Activated CD4-positive, alpha-beta T cell treated with anti-CD3 and anti-CD28 coated beads, Interleukin-2, amount 10 ng/mL, durations not matched to agents 7 days and 5 days (primary cell): ENCODE data around the gene TSPAN2. TPM values are rescaled to one million over a fixed set of nuclear protein-coding genes. Genes with fewer than 3 reads are reported as not detected.

ENCODE experiments used
- CTCF ChIA-PET: fragments of 350-600 bp; sonication (Branson Sonifier 250); formaldehyde crosslinking; loops from one replicate; lab custom pipeline; 2021; ENCODE audit warnings: antibody characterized with exemption; lab: Charles Lee
- POLR2A ChIA-PET: fragments of 350-600 bp; sonication (Branson Sonifier 250); formaldehyde crosslinking; loops from one replicate; lab custom pipeline; 2021; ENCODE audit warnings: antibody characterized with exemption; lab: Charles Lee
- DNase-seq: peaks from one replicate; pipeline ENCODE4 v3.0.0-alpha.2; 2020
- H3K27ac Mint-ChIP-seq: one replicate; pipeline ENCODE4 v1.8.0; 2021; ENCODE audit warnings: mild to moderate bottlenecking, moderate library complexity, mixed read lengths
- H3K27me3 Mint-ChIP-seq: one replicate; pipeline ENCODE4 v1.8.0; 2021; ENCODE audit warnings: mixed read lengths
- H3K36me3 Mint-ChIP-seq: one replicate; pipeline ENCODE4 v1.8.0; 2021; ENCODE audit warnings: low read depth, mixed read lengths
- H3K4me1 Mint-ChIP-seq: one replicate; pipeline ENCODE4 v1.8.0; 2021; ENCODE audit warnings: mixed read lengths
- H3K4me3 Mint-ChIP-seq: one replicate; pipeline ENCODE4 v1.8.0; 2021; ENCODE audit warnings: mild to moderate bottlenecking, moderate library complexity, mixed read lengths
- H3K9me3 Mint-ChIP-seq: one replicate; pipeline ENCODE4 v1.8.0; 2021; ENCODE audit warnings: mixed read lengths
- total RNA-seq, 2 experiments: library from RNA; stranded (reverse); gene quantifications; one replicate each; pipeline ENCODE4 v1.2.3, GENCODE V29; 2021

The TSPAN2 gene
- total RNA-seq, 2 experiments from 2014 or later = 2.4 to 3.5 TPM

GRCh38 chr1:115127539-115127938, 38.2 kb upstream of the TSPAN2 start:
- no peak for DNase-seq
- H3K36me3 Mint-ChIP-seq = peaks cover 2% of the 10 kb centered on the region
- no peak overlapping the region for H3K27ac Mint-ChIP-seq
- no peaks in the 10 kb centered on the region for H3K4me1 Mint-ChIP-seq
- CTCF ChIA-PET = interaction anchor here (0.8 kb wide), 1 partner anchor 39 kb away, joined by 3 read pairs; no protein-coding TSS in a partner anchor
- POLR2A ChIA-PET = no interaction called here
- H3K4me3 Mint-ChIP-seq = no peak overlapping the region
- H3K9me3 Mint-ChIP-seq = peaks cover 8% of the 10 kb centered on the region
- H3K27me3 Mint-ChIP-seq = peaks cover 17% of the 10 kb centered on the region

GRCh38 chr1:115126516-115126915, 37.2 kb upstream of the TSPAN2 start:
- H3K4me1 Mint-ChIP-seq = no peaks in the 10 kb centered on the region
- H3K27ac Mint-ChIP-seq = no peak overlapping the region
- no peak overlapping the region for H3K4me3 Mint-ChIP-seq
- DNase-seq = no peak
- ChIA-PET CTCF (interaction anchor here (0.9 kb wide), 1 partner anchor 13 kb away, joined by 3 read pairs; no protein-coding TSS in a partner anchor), POLR2A (no interaction called here)
- peaks cover 11% of the 10 kb centered on the region for H3K9me3 Mint-ChIP-seq
- H3K36me3 Mint-ChIP-seq = peaks cover 2% of the 10 kb centered on the region
- H3K27me3 Mint-ChIP-seq = peaks cover 17% of the 10 kb centered on the region

- H3K27ac Mint-ChIP-seq = no peak overlapping the region
- no peaks in the 10 kb centered on the region for H3K4me1 Mint-ChIP-seq
- H3K27me3 Mint-ChIP-seq = peaks cover 31% of the 10 kb centered on the region
- peaks cover 3% of the 10 kb centered on the region for H3K36me3 Mint-ChIP-seq
- ChIA-PET POLR2A (no interaction called here), CTCF (interaction anchor here (1.2 kb wide), 1 partner anchor 13 kb away, joined by 4 read pairs; no protein-coding TSS in a partner anchor)
- peaks cover 21% of the 10 kb centered on the region for H3K9me3 Mint-ChIP-seq
- DNase-seq = no peak
- H3K4me3 Mint-ChIP-seq = no peak overlapping the region
These were observed 33.8 kb upstream of the TSPAN2 start for GRCh38 chr1:115123116-115123515.

- H3K4me3 Mint-ChIP-seq = no peak overlapping the region
- peaks cover 31% of the 10 kb centered on the region for H3K27me3 Mint-ChIP-seq
- H3K4me1 Mint-ChIP-seq = no peaks in the 10 kb centered on the region
- H3K27ac Mint-ChIP-seq = no peak overlapping the region
- H3K36me3 Mint-ChIP-seq = peaks cover 3% of the 10 kb centered on the region
- ChIA-PET POLR2A (no interaction called here), CTCF (no interaction called here)
- peaks cover 21% of the 10 kb centered on the region for H3K9me3 Mint-ChIP-seq
- no peak for DNase-seq
These were observed 32.5 kb upstream of the TSPAN2 start for GRCh38 chr1:115121793-115122192.

- Mint-ChIP-seq H3K27ac (no peak overlapping the region), H3K36me3 (peaks cover 3% of the 10 kb centered on the region), H3K9me3 (peaks cover 21% of the 10 kb centered on the region), H3K4me1 (no peaks in the 10 kb centered on the region), H3K4me3 (no peak overlapping the region), H3K27me3 (peaks cover 27% of the 10 kb centered on the region)
- DNase-seq = no peak
- ChIA-PET CTCF (no interaction called here), POLR2A (no interaction called here)
These were observed 31.0 kb upstream of the TSPAN2 start for GRCh38 chr1:115120296-115120695.

GRCh38 chr1:115118611-115119010, 29.3 kb upstream of the TSPAN2 start:
- H3K4me3 Mint-ChIP-seq = no peak overlapping the region
- H3K36me3 Mint-ChIP-seq = peaks cover 2% of the 10 kb centered on the region
- CTCF ChIA-PET = no interaction called here
- H3K27ac Mint-ChIP-seq = no peak overlapping the region
- no peak for DNase-seq
- H3K9me3 Mint-ChIP-seq = peaks cover 16% of the 10 kb centered on the region
- peaks cover 19% of the 10 kb centered on the region for H3K27me3 Mint-ChIP-seq
- POLR2A ChIA-PET = interaction anchor here (0.6 kb wide), 1 partner anchor 61 kb away, joined by 3 read pairs; no protein-coding TSS in a partner anchor
- no peaks in the 10 kb centered on the region for H3K4me1 Mint-ChIP-seq

GRCh38 chr1:115118086-115118485, 28.8 kb upstream of the TSPAN2 start:
- ChIA-PET CTCF (no interaction called here), POLR2A (interaction anchor here (0.6 kb wide), 1 partner anchor 61 kb away, joined by 3 read pairs; no protein-coding TSS in a partner anchor)
- Mint-ChIP-seq H3K27ac (no peak overlapping the region), H3K4me1 (no peaks in the 10 kb centered on the region), H3K4me3 (no peak overlapping the region), H3K9me3 (peaks cover 14% of the 10 kb centered on the region), H3K36me3 (peaks cover 2% of the 10 kb centered on the region), H3K27me3 (peaks cover 15% of the 10 kb centered on the region)
- no peak for DNase-seq

GRCh38 chr1:115117298-115117697, 28.0 kb upstream of the TSPAN2 start:
- CTCF ChIA-PET = no interaction called here
- H3K36me3 Mint-ChIP-seq = peaks cover 2% of the 10 kb centered on the region
- peaks cover 13% of the 10 kb centered on the region for H3K27me3 Mint-ChIP-seq
- POLR2A ChIA-PET = no interaction called here
- no peak for DNase-seq
- H3K4me1 Mint-ChIP-seq = peaks cover 5% of the 10 kb centered on the region
- peaks cover 12% of the 10 kb centered on the region for H3K9me3 Mint-ChIP-seq
- H3K27ac Mint-ChIP-seq = no peak overlapping the region
- H3K4me3 Mint-ChIP-seq = no peak overlapping the region

GRCh38 chr1:115116512-115116911, 27.2 kb upstream of the TSPAN2 start:
- no peak overlapping the region for H3K27ac Mint-ChIP-seq
- H3K4me3 Mint-ChIP-seq = no peak overlapping the region
- H3K9me3 Mint-ChIP-seq = peaks cover 10% of the 10 kb centered on the region
- ChIA-PET CTCF (no interaction called here), POLR2A (no interaction called here)
- DNase-seq = no peak
- peaks cover 2% of the 10 kb centered on the region for H3K36me3 Mint-ChIP-seq
- peaks cover 13% of the 10 kb centered on the region for H3K27me3 Mint-ChIP-seq
- peaks cover 6% of the 10 kb centered on the region for H3K4me1 Mint-ChIP-seq

- peaks cover 2% of the 10 kb centered on the region for H3K36me3 Mint-ChIP-seq
- ChIA-PET POLR2A (no interaction called here), CTCF (interaction anchor here (0.6 to 1.5 kb wide), 3 partner anchors 9 to 1209 kb away, joined by 3 to 4 read pairs (median 3); no protein-coding TSS in a partner anchor)
- no peak overlapping the region for H3K27ac Mint-ChIP-seq
- H3K9me3 Mint-ChIP-seq = peaks cover 6% of the 10 kb centered on the region
- H3K4me3 Mint-ChIP-seq = no peak overlapping the region
- peaks cover 10% of the 10 kb centered on the region for H3K27me3 Mint-ChIP-seq
- H3K4me1 Mint-ChIP-seq = peaks cover 6% of the 10 kb centered on the region
- DNase-seq = no peak
These were observed 26.3 kb upstream of the TSPAN2 start for GRCh38 chr1:115115521-115116161.

GRCh38 chr1:115114308-115114707, 25.0 kb upstream of the TSPAN2 start:
- H3K27ac Mint-ChIP-seq = no peak overlapping the region
- H3K27me3 Mint-ChIP-seq = peaks cover 3% of the 10 kb centered on the region
- CTCF ChIA-PET = interaction anchor here (1.3 to 1.9 kb wide), 2 partner anchors 10 to 15 kb away, joined by 3 to 6 read pairs; no protein-coding TSS in a partner anchor
- POLR2A ChIA-PET = no interaction called here
- peaks cover 6% of the 10 kb centered on the region for H3K4me1 Mint-ChIP-seq
- no peak for DNase-seq
- H3K9me3 Mint-ChIP-seq = no peaks in the 10 kb centered on the region
- no peaks in the 10 kb centered on the region for H3K36me3 Mint-ChIP-seq
- H3K4me3 Mint-ChIP-seq = no peak overlapping the region

GRCh38 chr1:115113766-115114165, 24.5 kb upstream of the TSPAN2 start:
- ChIA-PET POLR2A (interaction anchor here (0.5 kb wide), 1 partner anchor 127 kb away, joined by 11 read pairs; no protein-coding TSS in a partner anchor), CTCF (interaction anchor here (1.0 to 2.2 kb wide), 4 partner anchors 9 to 131 kb away, joined by 3 to 9 read pairs (median 4); no protein-coding TSS in a partner anchor)
- no peak for DNase-seq
- no peak overlapping the region for H3K4me3 Mint-ChIP-seq
- no peak overlapping the region for H3K27ac Mint-ChIP-seq
- no peaks in the 10 kb centered on the region for H3K36me3 Mint-ChIP-seq
- peaks cover 6% of the 10 kb centered on the region for H3K4me1 Mint-ChIP-seq
- H3K27me3 Mint-ChIP-seq = no peaks in the 10 kb centered on the region
- peaks cover 1% of the 10 kb centered on the region for H3K9me3 Mint-ChIP-seq
